ENCODE results near the gene SPOCD1. TPM values are rescaled to one million over a fixed set of nuclear protein-coding genes. Genes with fewer than 3 reads are reported as not detected.

SPOCD1 gene
- total RNA-seq, 1 experiment from 2014 or later: 0.54 TPM

GRCh38 chr1:31785947-31786290 is 29.9 kb downstream of the SPOCD1 start:
- Histone ChIP-seq H3K4me1 (ENCODE audit: control insufficient read depth, insufficient read depth, low read length) (peaks cover 17% of the 10 kb centered on the region; the same call in 1 of the 2 replicates), H3K9me3 (ENCODE audit: control insufficient read depth, insufficient read depth, low read depth, low read length) (no peaks in the 10 kb centered on the region), H3K27me3 (ENCODE audit: control insufficient read depth, insufficient read depth, low read length) (no peaks in the 10 kb centered on the region), H3K27ac (ENCODE audit: low read length) (no peak overlapping the region), H3K36me3 (ENCODE audit: control insufficient read depth, insufficient read depth, low read length) (no peaks in the 10 kb centered on the region), H3K4me3 (ENCODE audit: low read depth in 2 of 2, low read length in 2 of 2) (no peak overlapping the region)
- intact Hi-C loops (cut with micrococcal nuclease; ENCODE audit: unreplicated experiment): loop anchor here (10.0 kb wide), 1 partner anchor 221 kb away; no protein-coding TSS in a partner anchor
- no TSS peak for BruUV-seq (replicated peaks)
- no peak for DNase-seq (ENCODE audit: low read depth, low spot score)
- in situ Hi-C loops (cut with HindIII; ENCODE audit: low pct_unique_long_range_greater_than_20kb, low sequenced_read_pairs): no loop called here
- POLR2A ChIA-PET: no interaction called here
- no peak for TF ChIP-seq REST (IDR thresholded peaks at IDR 0.05; ENCODE audit: insufficient read depth in 1 of 2, low read depth in 2 of 2, low read length in 1 of 2)
- no peak for TF ChIP-seq TCF7L2 (IDR thresholded peaks at IDR 0.05; ENCODE audit: low read depth, low read length)
- TF ChIP-seq SIN3A (IDR thresholded peaks at IDR 0.05; ENCODE audit: borderline replicate concordance, insufficient read depth, low read depth, low read length): no peak
- no peak for TF ChIP-seq POLR2AphosphoS5 (IDR thresholded peaks at IDR 0.05; ENCODE audit: low read depth, low read length)
- TF ChIP-seq CTCF (IDR thresholded peaks at IDR 0.05): no peak
- ATAC-seq: no peak
- CTCF ChIA-PET: no interaction called here

- POLR2A ChIA-PET: interaction anchor here (1.0 kb wide), 1 partner anchor 19 kb away, joined by 3 read pairs; no protein-coding TSS in a partner anchor
- Histone ChIP-seq H3K36me3 (ENCODE audit: control insufficient read depth, insufficient read depth, low read length) (no peaks in the 10 kb centered on the region), H3K27me3 (ENCODE audit: control insufficient read depth, insufficient read depth, low read length) (no peaks in the 10 kb centered on the region), H3K4me1 (ENCODE audit: control insufficient read depth, insufficient read depth, low read length) (peaks cover 17% of the 10 kb centered on the region; the same call in 1 of the 2 replicates), H3K9me3 (ENCODE audit: control insufficient read depth, insufficient read depth, low read depth, low read length) (no peaks in the 10 kb centered on the region), H3K27ac (ENCODE audit: low read length) (no peak overlapping the region), H3K4me3 (ENCODE audit: low read depth in 2 of 2, low read length in 2 of 2) (no peak overlapping the region)
- no peak for ATAC-seq
- no TSS peak for BruUV-seq (replicated peaks)
- no peak for DNase-seq (ENCODE audit: low read depth, low spot score)
- intact Hi-C loops (cut with micrococcal nuclease; ENCODE audit: unreplicated experiment) (loop anchor here (10.0 kb wide), 1 partner anchor 220 kb away; no protein-coding TSS in a partner anchor), in situ Hi-C loops (cut with HindIII; ENCODE audit: low pct_unique_long_range_greater_than_20kb, low sequenced_read_pairs) (no loop called here)
- TF ChIP-seq TCF7L2 (IDR thresholded peaks at IDR 0.05; ENCODE audit: low read depth, low read length) (no peak), POLR2AphosphoS5 (IDR thresholded peaks at IDR 0.05; ENCODE audit: low read depth, low read length) (no peak), REST (IDR thresholded peaks at IDR 0.05; ENCODE audit: insufficient read depth in 1 of 2, low read depth in 2 of 2, low read length in 1 of 2) (no peak), SIN3A (IDR thresholded peaks at IDR 0.05; ENCODE audit: borderline replicate concordance, insufficient read depth, low read depth, low read length) (no peak), CTCF (IDR thresholded peaks at IDR 0.05) (no peak)
- CTCF ChIA-PET: no interaction called here
Observed at GRCh38 chr1:31785020-31785946, 30.5 kb downstream of the SPOCD1 start.

Measured in Panc1 (cell line).